GM20000 (cell line): Measurements from ENCODE around the gene IDI2.

Experiments used
- DNase-seq: peaks from one replicate; pipeline ENCODE4 v3.0.0; 2012; ENCODE audit warnings: low spot score
- TF ChIP-seq, protein P1 (sequence below): IDR thresholded peaks from 2 replicates; pipeline ENCODE4 v1.5.1; 2012; ENCODE audit warnings: mild to moderate bottlenecking, control low read depth; ENCODE audit errors: extremely low read depth, missing control alignments

IDI2 gene

GRCh38 chr10:995559-995926, 30.1 kb downstream of the IDI2 start:
- TF ChIP-seq, protein P1, sequence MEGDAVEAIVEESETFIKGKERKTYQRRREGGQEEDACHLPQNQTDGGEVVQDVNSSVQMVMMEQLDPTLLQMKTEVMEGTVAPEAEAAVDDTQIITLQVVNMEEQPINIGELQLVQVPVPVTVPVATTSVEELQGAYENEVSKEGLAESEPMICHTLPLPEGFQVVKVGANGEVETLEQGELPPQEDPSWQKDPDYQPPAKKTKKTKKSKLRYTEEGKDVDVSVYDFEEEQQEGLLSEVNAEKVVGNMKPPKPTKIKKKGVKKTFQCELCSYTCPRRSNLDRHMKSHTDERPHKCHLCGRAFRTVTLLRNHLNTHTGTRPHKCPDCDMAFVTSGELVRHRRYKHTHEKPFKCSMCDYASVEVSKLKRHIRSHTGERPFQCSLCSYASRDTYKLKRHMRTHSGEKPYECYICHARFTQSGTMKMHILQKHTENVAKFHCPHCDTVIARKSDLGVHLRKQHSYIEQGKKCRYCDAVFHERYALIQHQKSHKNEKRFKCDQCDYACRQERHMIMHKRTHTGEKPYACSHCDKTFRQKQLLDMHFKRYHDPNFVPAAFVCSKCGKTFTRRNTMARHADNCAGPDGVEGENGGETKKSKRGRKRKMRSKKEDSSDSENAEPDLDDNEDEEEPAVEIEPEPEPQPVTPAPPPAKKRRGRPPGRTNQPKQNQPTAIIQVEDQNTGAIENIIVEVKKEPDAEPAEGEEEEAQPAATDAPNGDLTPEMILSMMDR, result no peak
- no peak for DNase-seq

DNA sequence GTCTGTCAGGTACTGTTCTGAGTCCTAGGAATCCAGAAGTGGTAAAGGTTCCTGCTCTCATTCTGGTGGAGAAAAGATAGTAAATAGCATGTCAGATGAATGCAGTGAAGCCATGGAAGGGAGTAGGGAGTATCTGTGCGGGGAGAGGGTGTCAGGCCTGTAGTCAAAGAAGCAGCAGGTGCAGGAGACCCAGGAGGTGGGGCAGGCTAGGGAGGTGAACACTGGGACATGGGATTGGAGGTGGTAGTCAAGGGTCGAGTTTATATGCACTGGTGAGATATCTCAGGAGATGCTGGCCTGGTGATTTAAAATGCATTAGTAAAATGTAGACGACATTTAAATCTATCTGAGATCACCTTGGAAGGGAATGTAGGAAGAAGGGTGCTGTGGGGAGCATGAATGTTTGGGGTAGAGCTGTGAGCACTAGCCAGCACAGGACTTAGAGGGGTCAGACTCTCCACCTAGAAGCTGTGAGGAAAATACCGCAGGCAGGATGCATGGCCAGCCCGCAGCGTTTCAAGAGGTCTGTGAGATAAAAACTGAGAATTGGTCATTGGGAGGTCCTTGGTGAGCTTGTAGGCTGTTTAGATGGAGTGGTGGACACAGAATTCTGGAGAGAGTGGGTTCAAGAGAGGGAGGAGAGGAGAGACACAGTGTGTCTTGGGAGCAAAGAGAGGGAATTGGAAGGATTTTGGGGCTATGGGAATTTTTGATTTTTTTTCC, 30.7 kb downstream of the IDI2 start:
- TF ChIP-seq, protein P1, result no peak
- no peak for DNase-seq

DNA sequence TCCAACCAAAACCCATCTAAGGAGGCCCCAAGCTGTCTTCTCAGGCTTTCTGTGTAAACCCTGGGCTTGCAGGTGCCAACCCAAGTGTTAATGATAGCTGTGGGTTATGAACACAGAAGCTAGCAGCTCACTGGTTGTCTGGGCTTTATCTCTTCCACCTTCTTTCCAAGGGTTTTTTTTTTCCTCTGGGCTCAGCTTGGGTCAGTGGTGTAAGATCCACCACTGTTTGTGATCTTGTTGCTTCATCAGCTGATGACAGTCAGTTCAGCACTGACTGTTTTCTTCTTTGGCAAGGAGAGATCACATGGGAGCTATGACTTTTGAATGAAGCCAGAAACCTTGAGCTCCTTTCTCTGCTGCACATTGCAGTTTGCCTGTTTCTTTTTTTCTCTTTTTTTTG, 32.8 kb downstream of the IDI2 start:
- TF ChIP-seq, protein P1, result no peak
- DNase-seq, result no peak

DNA sequence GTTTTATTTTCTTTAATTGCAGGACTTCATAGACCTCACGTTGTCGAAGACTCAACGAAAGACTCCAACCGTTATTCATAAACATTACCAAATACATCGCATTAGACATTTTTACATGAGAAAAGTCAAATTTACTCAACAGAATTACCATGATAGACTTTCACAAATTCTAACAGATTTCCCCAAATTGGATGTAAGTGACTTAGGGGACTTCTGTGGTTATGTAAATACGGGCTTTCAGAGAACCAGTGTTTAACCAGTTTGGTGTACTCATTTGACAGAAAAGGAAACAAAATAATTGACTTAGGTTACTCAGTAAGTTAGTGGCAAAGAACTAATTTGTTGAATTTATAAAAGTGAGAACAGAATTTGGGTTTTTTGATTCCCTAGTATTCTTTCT, 33.2 kb downstream of the IDI2 start:
- DNase-seq, result peak; percentile 42
- TF ChIP-seq, protein P1, result no peak

DNA sequence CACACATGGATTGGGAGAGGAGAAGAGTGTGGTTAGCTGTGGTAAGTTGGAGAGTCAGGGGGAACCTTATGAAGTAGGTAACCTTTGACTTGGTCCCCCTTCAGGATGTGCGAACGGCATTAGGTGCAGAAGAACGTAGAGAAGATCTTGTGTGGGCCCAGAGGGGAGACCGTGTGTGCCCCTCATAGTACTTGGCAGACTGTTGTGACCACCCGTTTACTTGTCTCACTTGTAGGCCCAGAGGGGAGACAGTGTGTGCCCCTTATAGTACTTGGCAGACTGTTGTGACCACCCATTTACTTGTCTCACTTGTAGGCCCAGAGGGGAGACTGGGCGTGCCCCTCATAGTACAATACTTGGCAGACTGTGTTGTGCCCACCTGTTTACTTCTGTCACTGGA, 34.9 kb downstream of the IDI2 start:
- DNase-seq, result no peak
- TF ChIP-seq, protein P1, result no peak

- no peak for DNase-seq
- TF ChIP-seq, protein P1, result no peak
These were observed 36.8 kb downstream of the IDI2 start for GRCh38 chr10:988667-989545.
